IPS DF 4.7 (cell line): ENCODE data around the gene CHD1.

Source experiments
- DNase-seq: peaks from one replicate; pipeline ENCODE4 v3.0.0-alpha.2; 2013; ENCODE audit warnings: low spot score; ENCODE audit errors: extremely low read depth

The CHD1 gene

GRCh38 chr5:98816582-98817222 is 112.1 kb downstream of the CHD1 start:
- DNase-seq: no peak

GRCh38 chr5:98813755-98814154 is 115.1 kb downstream of the CHD1 start:
- no peak for DNase-seq

DNA sequence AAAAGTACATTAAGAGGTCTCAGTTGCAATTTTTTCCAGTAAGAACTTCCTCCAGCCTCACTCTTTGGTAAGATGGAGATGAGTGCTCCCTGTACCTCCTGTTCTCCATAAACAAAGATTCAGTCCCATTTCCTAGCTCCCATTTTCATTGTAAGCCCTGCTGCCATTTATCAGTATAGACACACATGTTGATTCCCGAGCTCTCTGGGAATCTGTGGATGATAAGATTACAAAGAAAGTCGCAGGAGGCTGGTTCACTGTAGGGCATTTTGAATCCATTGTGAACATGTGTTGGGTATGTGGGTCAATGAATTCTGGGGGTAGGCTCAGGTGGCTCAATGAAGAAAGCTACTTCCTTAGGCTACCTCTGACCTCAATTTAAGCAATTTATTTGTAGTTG is 118.6 kb downstream of the CHD1 start:
- no peak for DNase-seq

GRCh38 chr5:98807806-98808205 is 121.0 kb downstream of the CHD1 start:
- no peak for DNase-seq

- no peak for DNase-seq
Observed at GRCh38 chr5:98805070-98805469, 123.7 kb downstream of the CHD1 start.

DNA sequence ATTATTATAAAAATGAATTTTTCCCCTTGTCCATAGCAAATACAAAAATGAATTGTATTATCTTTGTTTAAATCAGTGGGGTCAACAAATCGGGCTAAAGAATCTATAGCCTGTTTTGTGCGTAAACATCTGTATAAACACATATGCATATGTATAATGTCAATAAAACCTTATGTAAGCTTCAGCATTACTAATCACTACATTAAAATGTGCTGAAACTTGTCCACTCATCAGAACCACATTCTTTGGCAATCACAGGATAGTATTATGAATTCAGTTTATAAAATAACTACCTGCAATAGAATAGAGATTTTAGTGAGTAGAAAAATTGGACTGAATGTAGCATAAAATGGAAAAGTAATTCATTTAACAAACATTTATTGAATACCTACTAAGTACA is 124.7 kb downstream of the CHD1 start:
- DNase-seq: no peak
